CD4-positive, alpha-beta T cell treated with Interleukin-6 for 4 hours (primary cell): ENCODE measurements around the gene NAGS.
"Not testable (repeated sequence)": the region's sequence is repeated elsewhere in the genome, so short reads cannot be mapped to it uniquely, and the experiment has no call there.

Source experiments
- DNase-seq: peaks from one replicate; pipeline ENCODE4 v3.0.0-alpha.2; 2020; ENCODE audit warnings: mixed read lengths

Gene NAGS

DNA sequence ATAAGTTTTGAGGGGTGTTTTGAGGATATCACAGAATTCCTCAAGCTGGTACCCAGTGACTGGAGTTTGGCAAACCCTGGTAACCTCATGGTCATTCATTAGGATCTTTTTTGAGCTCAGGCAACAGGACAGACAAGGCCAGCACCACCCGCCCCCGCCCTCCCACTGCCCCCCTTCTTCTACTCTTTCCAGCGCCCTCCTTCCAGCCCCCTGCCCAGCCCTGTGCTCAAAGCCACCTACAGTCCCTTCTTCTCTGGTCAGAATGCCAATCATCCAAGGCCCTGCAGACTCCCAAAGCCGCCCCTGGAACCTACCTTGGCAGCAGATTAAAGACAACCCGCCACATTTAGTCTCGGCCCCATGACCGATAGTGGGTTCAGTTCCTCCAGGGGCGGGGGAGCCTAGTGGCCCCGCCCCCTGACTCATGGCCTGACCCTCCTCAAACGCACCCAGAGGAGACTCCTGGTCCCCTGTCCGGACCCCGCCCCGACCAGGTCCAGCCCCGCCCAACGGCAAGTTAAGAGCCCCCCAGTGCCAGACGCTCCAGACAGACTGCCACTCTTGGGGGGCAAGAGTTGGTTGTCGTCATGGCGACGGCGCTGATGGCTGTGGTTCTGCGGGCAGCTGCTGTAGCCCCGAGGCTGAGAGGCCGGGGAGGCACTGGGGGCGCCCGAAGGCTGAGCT lies at the start of gene NAGS:
NAGS (plus strand) TSS at position 546 of the 684 bp plus-strand sequence; CDS start at position 588, 42 bp downstream.
- peak; percentile 12 for DNase-seq

DNA sequence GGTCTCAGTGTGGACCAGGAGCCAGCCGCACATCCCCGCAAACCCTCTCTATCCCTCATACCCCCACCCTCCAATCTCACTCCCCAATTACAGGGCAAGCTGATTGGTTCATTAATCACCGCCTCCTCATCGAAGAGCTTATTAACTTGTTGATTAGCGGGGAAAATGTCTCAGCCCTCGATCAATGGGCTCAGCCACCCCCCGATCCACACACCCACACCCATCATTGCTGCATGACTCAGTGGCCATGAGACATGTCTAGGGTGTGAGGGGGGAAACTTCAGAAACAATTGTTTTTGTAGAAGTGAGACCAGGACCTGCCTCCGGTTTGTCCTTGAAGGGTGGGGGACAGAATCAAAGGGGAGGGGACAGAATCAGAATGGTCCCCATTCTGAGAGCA lies 48.2 kb upstream of the NAGS start:
- DNase-seq, result no peak

DNA sequence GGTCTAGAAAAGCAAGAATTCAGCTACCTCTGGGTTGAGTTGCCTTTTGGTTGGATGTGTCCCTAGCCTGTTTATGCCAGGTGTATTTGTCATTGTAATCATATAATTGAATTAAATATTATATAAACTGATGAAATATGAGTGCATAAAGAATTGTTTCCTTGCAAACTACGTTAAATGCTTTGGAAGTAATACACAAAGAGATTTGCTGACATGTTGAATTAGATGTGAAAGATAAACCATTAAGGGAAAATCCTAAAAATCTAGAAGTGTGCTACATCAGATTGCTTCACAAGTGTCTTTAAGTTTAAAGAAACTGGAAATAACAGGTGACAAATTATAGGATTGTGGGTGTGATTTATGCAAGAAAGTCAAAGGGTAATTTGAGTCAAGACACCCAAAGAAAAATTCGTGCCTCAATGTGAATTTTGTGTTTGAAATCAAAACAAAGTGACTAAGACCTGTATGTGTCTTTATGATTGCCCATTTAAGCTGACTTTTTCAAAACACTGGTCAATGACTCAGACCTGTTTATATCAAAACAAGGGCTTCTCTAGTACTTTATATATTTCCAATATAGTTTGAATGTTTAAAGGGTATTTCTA lies 45.6 kb upstream of the NAGS start:
- no peak for DNase-seq

DNA sequence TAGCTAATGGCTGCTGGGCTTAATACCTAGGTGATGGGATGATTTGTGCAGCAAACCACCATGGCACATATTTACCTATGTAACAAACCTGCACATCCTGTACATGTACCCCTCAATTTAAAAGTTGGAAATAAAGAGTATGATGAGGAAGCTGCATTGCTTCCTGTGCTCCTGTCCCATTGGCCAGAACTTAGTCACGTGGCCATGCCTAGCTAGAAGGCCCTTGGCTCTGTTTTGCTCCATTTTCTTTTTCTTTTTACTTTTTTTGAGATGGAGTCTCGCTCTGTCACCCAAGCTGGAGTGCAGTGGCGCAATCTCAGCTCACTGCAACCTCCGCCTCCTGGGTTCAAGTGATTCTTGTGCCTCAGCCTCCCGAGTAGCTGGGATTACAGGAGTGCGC lies 43.1 kb upstream of the NAGS start:
- not testable (repeated sequence) for DNase-seq

DNA sequence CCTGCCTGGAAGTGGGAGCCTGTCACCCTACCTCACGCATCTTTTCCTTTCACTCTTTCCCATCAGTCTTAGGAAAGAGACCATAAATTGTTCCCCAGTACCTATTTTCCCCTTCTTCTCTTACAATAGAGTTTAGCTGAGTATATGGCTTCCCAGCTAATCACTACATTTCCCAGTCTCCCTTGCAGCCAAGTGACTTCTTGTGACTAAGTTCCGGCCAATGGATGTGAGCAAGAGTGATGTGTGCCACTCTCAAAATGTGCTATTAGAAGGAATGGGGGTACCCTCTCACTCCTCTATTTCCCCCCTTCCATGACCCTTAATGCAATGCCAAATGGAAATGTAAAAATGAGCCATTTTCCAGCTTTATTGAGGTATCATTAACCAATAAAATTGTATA lies 42.5 kb upstream of the NAGS start:
- no peak for DNase-seq

DNA sequence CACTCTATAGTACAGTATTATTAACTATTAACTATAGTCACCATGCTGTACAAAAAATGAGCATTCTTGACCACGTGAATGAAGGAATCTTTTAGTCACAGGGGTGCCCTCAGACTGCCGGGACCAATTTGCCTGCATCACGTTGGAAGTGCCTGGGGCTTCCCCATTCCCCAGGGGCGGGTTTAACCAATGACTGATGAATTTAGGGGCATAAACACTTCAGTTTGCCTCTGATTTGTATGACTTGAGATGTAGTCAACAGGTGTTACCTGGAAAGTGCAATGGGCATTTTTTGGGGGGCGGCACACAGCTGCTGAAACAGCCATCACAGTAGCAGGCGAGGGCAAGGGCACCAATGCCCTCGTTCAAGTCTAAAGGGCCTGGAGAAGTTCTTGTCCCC lies 41.9 kb upstream of the NAGS start:
- no peak for DNase-seq

- no peak for DNase-seq
These were observed 38.1 kb upstream of the NAGS start for GRCh38 chr17:43966276-43966675.

DNA sequence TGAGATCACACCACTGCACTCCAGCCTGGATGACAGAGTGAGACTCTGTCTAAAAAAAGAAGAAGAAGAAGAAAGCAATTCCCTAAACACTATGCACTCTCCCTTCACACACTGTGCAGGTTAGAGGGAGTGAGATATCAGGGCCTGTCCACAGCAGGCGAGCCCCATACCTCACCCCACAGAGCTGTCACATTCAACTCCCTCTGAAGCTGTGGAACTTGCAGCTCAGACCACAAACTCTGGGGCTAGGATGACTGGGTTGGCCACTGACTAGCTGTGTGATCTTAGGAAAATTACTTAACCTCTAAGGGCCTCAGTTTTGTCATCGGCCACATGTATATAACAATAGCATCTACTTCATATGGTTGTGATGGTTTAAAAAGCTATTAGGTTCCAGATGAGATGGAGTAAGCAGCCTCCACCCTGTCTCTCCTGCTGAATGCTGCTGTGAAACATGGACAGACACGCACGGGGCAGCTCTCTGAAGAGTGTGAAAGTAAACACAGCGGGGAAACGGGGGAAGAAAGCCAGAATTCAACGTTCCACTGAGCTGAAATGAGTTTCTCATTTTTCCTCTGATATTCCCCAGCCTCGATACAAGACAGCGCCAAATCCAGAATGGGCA lies 37.1 kb upstream of the NAGS start:
- DNase-seq, result no peak

- no peak for DNase-seq
These were observed 34.1 kb upstream of the NAGS start for GRCh38 chr17:43970366-43970765.

DNA sequence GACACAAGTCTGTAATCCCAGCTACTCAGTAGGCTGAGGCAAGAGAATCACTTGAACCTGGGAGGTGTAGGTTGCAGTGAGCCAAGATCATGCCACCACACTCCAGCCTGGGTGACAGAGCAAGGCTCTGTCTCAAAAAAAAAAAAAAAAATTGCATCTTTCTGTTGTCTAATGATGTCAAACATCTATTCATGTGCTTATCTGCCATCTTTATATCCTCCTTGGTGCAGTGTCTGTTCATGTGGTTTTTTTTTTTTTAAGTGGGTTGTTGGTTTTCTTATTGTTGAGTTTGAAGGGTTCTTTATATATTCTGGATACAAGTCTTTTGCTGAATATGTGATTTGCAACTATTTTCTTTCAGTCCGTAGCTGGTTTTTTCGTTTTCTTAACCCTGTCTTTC lies 33.0 kb upstream of the NAGS start:
- DNase-seq, result not testable (repeated sequence)

GRCh38 chr17:43972444-43973212 lies 31.8 kb upstream of the NAGS start:
- not testable (repeated sequence) for DNase-seq

DNA sequence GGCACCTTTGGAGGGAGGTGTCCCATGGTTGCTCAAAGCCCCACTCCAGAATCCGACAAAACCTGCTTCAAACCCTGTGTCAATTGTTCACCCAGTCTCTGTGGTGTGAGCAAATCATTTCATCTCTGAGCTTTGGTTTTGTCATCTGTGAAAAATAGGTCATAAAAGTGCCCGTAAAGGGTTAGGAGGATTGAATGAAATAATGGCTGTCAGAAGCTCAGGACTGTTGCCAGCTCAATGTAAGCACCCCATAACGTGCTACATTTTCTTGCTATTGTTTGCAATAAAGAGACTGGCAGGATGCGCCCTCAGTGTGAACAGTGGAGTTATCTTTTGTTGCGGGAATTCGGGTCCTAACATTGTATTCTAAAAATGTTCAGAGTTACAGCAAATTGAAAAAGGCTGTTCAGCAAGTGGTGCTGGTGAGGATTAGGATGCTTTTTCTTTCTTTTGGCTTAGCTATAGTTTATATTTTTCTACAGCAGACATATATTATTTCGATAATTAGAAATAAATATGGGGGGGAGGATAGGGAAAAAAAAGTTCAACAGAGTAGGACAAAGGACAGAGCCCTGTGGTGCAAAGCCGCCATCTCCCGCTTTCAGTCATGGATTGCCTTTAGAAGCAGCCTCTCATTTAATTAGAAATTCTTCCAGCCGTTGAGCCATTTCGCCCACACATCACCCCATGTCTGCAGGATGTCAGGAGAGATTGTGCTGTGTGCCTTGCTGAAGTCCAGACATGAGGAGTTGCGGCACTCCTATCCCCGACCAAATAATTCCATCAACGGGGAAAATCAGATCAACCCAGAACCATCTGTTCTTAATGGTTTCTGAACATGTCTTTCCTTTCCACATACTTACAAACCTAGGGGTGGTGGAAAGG lies 29.8 kb upstream of the NAGS start:
- no peak for DNase-seq

DNA sequence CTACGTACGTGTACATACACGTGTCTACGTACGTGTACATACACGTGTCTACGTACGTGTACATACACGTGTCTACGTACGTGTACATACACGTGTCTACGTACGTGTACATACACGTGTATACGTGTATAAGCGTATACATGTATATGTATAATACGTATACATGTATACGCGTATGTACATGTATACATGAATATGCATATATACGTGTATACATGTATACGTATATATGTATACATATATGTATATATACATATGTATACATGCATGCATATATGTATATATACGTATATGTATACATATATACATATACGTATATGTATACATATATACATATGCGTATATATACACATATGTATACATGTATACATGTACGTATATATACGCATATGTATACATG lies 28.5 kb upstream of the NAGS start:
- no peak for DNase-seq

- no peak for DNase-seq
These were observed 27.2 kb upstream of the NAGS start for GRCh38 chr17:43976963-43977837.

- no peak for DNase-seq
These were observed 26.3 kb upstream of the NAGS start for GRCh38 chr17:43978078-43978477.

DNA sequence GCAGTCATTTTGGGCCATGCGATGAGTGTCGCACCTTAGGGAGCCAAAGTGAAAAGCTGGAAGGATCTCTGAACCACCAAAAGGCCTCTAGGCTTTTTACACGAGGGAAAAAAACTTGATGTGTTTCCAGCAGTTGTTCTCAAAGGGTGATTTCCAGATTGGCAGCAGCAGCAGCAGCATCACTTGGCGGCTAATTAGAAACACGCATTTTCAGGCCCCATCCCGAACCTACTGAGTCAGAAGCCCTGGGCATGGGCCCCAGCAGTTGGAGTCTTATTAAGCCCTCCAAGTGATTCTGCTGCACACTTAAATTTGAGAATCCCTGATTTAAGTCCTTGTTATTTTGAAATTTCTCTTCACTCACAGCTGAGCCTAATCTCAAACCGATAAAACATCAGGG lies 25.4 kb upstream of the NAGS start:
- DNase-seq, result no peak

- DNase-seq, result no peak
These were observed 24.8 kb upstream of the NAGS start for GRCh38 chr17:43979671-43980070.

DNA sequence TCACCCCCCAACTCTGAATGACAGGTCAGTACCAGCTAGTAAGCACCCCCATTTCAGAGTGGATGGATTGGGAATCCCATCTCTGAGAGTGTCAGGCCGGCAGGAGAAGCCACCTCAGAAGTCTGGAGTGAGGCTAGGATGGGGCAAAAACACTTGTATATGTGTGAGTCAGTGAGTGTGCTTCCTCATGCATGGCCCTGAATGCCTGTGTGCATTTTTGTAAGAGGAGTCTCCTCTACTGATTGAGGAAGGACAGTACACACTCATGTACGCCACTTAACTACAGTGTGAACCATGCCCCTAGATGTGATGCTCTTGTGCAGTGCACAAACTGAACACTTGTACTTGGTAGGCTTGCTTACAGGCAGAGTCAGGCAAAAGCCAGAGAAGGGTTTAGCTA lies 22.3 kb upstream of the NAGS start:
- DNase-seq, result no peak

DNA sequence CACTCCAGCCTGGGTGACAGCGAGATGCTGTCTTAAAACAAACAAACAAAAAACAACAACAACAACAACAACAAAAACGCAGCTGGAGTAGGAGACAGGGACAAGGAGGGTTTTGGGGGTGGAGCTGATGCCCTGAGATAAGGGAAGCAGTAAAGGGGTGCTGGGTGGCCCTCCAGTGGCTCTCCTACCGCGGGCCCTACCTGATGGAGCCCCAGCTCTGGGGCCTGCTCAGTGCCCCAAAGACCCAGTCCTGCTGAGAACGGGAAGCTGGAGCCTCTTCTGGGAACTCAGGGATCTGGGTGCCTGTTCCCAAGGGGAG lies 21.3 kb upstream of the NAGS start:
- no peak for DNase-seq

DNA sequence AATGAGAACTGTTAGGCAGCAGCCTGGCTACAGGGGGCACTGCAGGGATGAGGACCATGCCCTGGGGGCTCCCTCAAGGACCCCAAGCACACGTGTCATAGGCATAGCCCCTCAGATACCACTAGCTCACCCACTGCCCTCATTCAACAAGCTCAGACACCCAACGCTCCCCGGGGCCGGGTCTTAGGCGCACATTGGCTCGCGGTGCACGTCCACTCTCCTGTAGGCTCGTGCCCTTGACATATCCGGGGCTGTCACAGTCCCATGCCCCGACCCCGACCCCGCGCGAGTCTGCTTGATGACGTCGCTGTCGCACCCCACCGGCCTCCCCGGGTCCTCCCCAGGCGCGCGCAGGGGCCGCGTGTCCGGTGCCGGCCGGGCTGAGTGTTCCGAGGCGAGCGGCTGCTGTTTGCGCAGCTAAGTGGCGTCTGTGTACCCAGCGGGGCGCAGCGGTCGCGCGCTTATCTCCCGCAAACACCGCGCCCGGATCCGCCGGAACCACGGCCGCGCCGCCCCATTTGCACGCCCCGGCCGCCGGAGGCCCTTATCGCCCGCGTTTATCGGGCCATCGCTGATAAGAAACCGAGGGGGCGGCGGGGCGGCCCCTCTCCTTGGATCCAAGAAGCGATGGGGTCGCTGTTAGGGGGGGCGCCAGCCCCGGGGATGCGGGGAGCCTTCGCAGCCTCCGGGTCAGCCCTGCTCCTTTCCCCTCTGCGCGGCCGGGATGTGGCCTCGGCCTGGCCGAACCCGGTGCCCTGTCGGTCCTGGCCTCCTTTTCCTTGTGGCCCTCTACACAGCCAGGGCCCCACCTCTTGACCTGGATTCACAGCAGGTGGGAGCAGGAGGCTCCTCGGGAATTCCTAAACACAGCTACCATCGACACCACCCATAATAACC lies 20.7 kb upstream of the NAGS start:
- no peak for DNase-seq

GRCh38 chr17:43984521-43984920 lies 19.9 kb upstream of the NAGS start:
- no peak for DNase-seq
